HEK293T (cell line): ENCODE results near the gene TASOR2.

ENCODE experiments used
- CTCF ChIA-PET: fragments of 350-600 bp; formaldehyde crosslinking; extraction: SDS; loops from one replicate; lab custom pipeline; 2021; ENCODE audit warnings: antibody characterized with exemption, inconsistent platforms; lab: Yijun Ruan, JAX
- POLR2A ChIA-PET: fragments of 350-600 bp; formaldehyde crosslinking; extraction: SDS; loops from one replicate; lab custom pipeline; 2020; ENCODE audit warnings: antibody characterized with exemption, inconsistent platforms; lab: Yijun Ruan, JAX
- DNase-seq: peaks from one replicate; pipeline ENCODE4 v3.0.0; 2012; ENCODE audit warnings: mixed read lengths; ENCODE audit errors: extremely low spot score
- ARNT ChIP-seq: fragments of 450-650 bp; IDR thresholded peaks from 2 replicates; pipeline ENCODE4 v1.6.1; 2017; ENCODE audit warnings: mild to moderate bottlenecking
- BHLHE40 ChIP-seq: fragments of 450-650 bp; IDR thresholded peaks from 2 replicates; pipeline ENCODE4 v1.6.1; 2016; ENCODE audit warnings: mild to moderate bottlenecking, moderate library complexity, borderline replicate concordance
- CTBP1 ChIP-seq: fragments of 450-650 bp; IDR thresholded peaks from 2 replicates; pipeline ENCODE4 v1.6.1; 2016; ENCODE audit warnings: borderline replicate concordance
- ELF4 ChIP-seq: fragments of 450-650 bp; IDR thresholded peaks from 2 replicates; pipeline ENCODE4 v1.6.1; 2017; ENCODE audit warnings: antibody characterized with exemption
- FOXA1 ChIP-seq: fragments of 450-650 bp; IDR thresholded peaks from 2 replicates; pipeline ENCODE4 v1.6.1; 2016; ENCODE audit warnings: mild to moderate bottlenecking
- FOXK2 ChIP-seq: fragments of 450-650 bp; IDR thresholded peaks from 2 replicates; pipeline ENCODE4 v1.6.1; 2016; ENCODE audit warnings: mild to moderate bottlenecking
- FOXM1 ChIP-seq: fragments of 450-650 bp; IDR thresholded peaks from 2 replicates; pipeline ENCODE4 v1.6.1; 2017; ENCODE audit warnings: mild to moderate bottlenecking, borderline replicate concordance
- HDGF ChIP-seq: fragments of 450-650 bp; IDR thresholded peaks from 2 replicates; pipeline ENCODE4 v1.6.1; 2017; ENCODE audit warnings: antibody characterized with exemption, borderline replicate concordance
- L3MBTL2 ChIP-seq: fragments of 450-650 bp; conservative IDR thresholded peaks from 2 replicates; pipeline ENCODE4 v1.6.1; 2016; ENCODE audit warnings: mild to moderate bottlenecking
- LEF1 ChIP-seq: fragments of 450-650 bp; IDR thresholded peaks from 2 replicates; pipeline ENCODE4 v1.6.1; 2017; ENCODE audit warnings: mild to moderate bottlenecking, borderline replicate concordance
- SP1 ChIP-seq: fragments of 450-650 bp; IDR thresholded peaks from 2 replicates; pipeline ENCODE4 v1.6.1; 2017
- SUZ12 ChIP-seq: fragments of 450-650 bp; IDR thresholded peaks from 2 replicates; pipeline ENCODE4 v1.6.1; 2016; ENCODE audit warnings: mild to moderate bottlenecking
- TARDBP ChIP-seq: fragments of 450-650 bp; IDR thresholded peaks from 2 replicates; pipeline ENCODE4 v1.6.1; 2016
- ZNF384 ChIP-seq: fragments of 450-650 bp; IDR thresholded peaks from 2 replicates; pipeline ENCODE4 v1.6.1; 2016
- TF ChIP-seq, protein P1 (sequence below): fragments of 450-650 bp; IDR thresholded peaks from 2 replicates; pipeline ENCODE4 v1.6.1; 2016

The TASOR2 gene

DNA sequence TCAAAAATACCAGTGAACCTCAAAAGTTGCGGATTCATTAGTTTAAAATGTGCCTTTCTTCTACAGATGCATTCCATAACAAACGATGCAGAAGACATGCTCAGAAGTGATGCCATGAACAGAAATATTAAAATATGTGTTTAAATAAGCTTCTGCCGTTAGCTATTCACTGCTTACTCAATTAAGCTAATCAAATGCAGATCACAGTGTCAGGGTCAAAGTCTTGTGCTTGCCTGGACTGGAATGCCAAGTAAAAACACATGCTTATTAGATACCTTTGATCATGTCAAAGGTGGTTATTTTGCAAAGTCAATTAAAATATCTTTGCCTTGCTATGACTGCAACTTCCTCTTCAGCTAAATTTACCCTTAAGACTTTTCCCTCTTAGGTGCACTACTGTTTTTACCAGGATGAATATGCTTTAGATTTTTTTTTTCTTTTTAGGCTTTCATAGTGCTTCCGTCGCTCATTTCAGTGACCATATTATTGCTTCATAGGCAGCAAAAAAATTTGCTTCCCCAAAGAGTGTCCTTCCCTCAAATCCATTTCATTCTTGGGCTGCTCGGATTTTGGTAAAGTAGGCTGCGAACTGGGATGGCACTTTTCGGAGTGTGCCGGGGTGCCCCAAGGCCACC is 19.1 kb upstream of the TASOR2 start:
- ChIA-PET CTCF (interaction anchor here (1.4 kb wide), 1 partner anchor 9 kb away, joined by 4 read pairs; no protein-coding TSS in a partner anchor), POLR2A (interaction anchor here (0.8 kb wide), 1 partner anchor 9 kb away, joined by 3 read pairs; no protein-coding TSS in a partner anchor)
- TF ChIP-seq HDGF (no peak), L3MBTL2 (no peak), LEF1 (no peak), ELF4 (no peak), BHLHE40 (no peak), SUZ12 (no peak), ARNT (no peak), TARDBP (no peak), SP1 (no peak), FOXA1 (no peak), FOXK2 (no peak), ZNF384 (no peak)
- DNase-seq: no peak

DNA sequence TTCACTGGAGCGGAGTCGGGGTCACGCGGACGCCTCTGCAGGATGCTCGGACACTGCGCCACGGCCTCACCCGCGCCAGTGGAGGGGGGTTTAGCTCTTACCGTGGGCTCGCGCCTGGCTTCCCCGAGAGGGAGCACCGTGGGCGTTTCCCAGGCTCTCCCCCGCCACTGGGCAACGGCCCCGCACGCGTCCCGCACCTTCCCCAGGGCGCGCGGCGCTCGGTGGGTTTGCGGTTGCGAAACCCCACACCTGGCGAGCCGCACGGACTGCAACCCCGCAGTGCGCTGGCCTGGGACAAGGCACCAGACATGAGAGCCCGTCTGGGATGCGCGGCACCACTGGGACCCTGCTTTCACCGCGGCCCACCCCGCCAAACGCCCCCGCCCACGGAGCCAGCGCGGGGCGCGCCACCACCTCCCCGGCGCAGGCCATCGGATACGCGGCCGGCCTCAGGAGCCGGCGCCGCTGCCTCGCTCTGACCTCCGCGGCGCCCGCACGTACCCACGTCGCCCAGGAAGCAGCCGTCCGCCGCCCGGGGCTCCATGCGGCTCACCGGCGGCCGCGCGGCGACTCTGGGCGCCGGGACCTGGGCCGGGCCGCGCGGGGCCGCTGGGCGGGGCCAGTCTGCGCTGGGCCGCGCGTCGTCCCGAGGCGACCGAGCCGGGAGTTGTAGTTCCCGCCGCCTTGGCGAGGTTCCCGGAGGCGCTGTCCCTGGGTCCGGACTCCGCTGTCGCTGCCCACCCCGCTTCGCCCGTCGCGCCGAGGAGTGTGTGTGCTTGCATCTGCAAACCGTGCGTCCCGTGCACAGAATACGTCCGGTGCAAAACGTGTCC is 18.4 kb upstream of the TASOR2 start, which contains the start of gene ASB13:
Gene ASB13 (minus strand): TSS at position 588 of the 833 bp plus-strand sequence. CDS start 44 bp downstream, at position 544.
- ChIA-PET CTCF (interaction anchor here (1.4 kb wide), 1 partner anchor 10 kb away, joined by 4 read pairs; no protein-coding TSS in a partner anchor), POLR2A (interaction anchor here (0.8 kb wide), 1 partner anchor 10 kb away, joined by 3 read pairs; no protein-coding TSS in a partner anchor)
- TF ChIP-seq HDGF: 0 out of 2 replicates have a peak, but pooled peaks have one; percentile 54
- peak; percentile 50; the same call in 1 of the 2 replicates for TF ChIP-seq ARNT
- TF ChIP-seq TARDBP: no peak
- TF ChIP-seq BHLHE40: no peak
- TF ChIP-seq CTBP1: peak; percentile 11; the same call in 1 of the 2 replicates
- TF ChIP-seq, protein P1, sequence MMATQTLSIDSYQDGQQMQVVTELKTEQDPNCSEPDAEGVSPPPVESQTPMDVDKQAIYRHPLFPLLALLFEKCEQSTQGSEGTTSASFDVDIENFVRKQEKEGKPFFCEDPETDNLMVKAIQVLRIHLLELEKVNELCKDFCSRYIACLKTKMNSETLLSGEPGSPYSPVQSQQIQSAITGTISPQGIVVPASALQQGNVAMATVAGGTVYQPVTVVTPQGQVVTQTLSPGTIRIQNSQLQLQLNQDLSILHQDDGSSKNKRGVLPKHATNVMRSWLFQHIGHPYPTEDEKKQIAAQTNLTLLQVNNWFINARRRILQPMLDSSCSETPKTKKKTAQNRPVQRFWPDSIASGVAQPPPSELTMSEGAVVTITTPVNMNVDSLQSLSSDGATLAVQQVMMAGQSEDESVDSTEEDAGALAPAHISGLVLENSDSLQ: no peak
- TF ChIP-seq FOXM1: 0 out of 2 replicates have a peak, but pooled peaks have one; percentile 13
- peak; percentile 83 for DNase-seq

GRCh38 chr10:5666841-5667630 is 17.6 kb upstream of the TASOR2 start:
- DNase-seq: no peak
- POLR2A ChIA-PET: no interaction called here
- TF ChIP-seq FOXM1 (no peak), L3MBTL2 (peak; percentile 89), BHLHE40 (no peak), ARNT (no peak)
- CTCF ChIA-PET: no interaction called here

GRCh38 chr10:5668429-5668828 is 16.2 kb upstream of the TASOR2 start:
- ChIA-PET CTCF (interaction anchor here (0.6 kb wide), 1 partner anchor 467 kb away, joined by 3 read pairs; no protein-coding TSS in a partner anchor), POLR2A (no interaction called here)
- TF ChIP-seq BHLHE40: no peak
- TF ChIP-seq FOXM1: no peak
- TF ChIP-seq ELF4: no peak
- no peak for TF ChIP-seq SP1
- DNase-seq: no peak

DNA sequence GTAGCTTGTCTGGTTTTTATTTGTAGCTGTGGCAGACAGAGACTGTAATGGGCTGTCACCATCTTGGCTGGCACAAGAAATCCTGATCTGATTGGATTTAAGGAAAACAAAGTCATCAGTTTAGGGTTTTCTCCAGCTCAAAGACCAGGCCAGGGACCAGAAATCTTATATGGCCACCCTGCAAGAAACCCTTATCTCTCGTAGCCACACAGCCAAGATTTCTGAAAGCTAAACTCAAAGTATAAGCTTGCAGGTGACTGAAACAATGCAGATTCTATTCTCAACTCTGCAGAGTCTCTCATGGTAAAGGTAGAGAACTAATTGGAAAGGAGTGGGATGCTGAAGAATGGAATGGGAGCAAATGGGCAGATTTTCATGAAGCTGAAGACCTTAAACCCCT is 15.0 kb upstream of the TASOR2 start:
- ChIA-PET POLR2A (no interaction called here), CTCF (interaction anchor here (0.7 kb wide), 1 partner anchor 12 kb away, joined by 3 read pairs; no protein-coding TSS in a partner anchor)
- DNase-seq: no peak
- TF ChIP-seq LEF1 (no peak), ARNT (no peak), CTBP1 (no peak), FOXA1 (no peak), TARDBP (no peak), BHLHE40 (no peak)
- TF ChIP-seq, protein P1: no peak

- TF ChIP-seq HDGF: no peak
- no peak for TF ChIP-seq ZNF384
- TF ChIP-seq ARNT: no peak
- TF ChIP-seq SUZ12: no peak
- TF ChIP-seq LEF1: no peak
- no peak for TF ChIP-seq CTBP1
- no peak for TF ChIP-seq FOXM1
- no peak for TF ChIP-seq FOXA1
- TF ChIP-seq FOXK2: no peak
- no peak for TF ChIP-seq ELF4
- no peak for TF ChIP-seq BHLHE40
- no peak for TF ChIP-seq SP1
- TF ChIP-seq L3MBTL2: no peak
- ChIA-PET POLR2A (interaction anchor here (1.0 kb wide), 1 partner anchor 14 kb away, joined by 3 read pairs; the partner anchor contains the start of gene TASOR2), CTCF (no interaction called here)
- DNase-seq: no peak
Observed at GRCh38 chr10:5670662-5671375, 13.8 kb upstream of the TASOR2 start.
